ENCODE measurements around the gene ABCD4. TPM values are rescaled to one million over a fixed set of nuclear protein-coding genes. Genes with fewer than 3 reads are reported as not detected.

Gene ABCD4
- total and polyA plus RNA-seq, 2 of the 4 experiments (the other 2 are of a cell fraction) = 12.2 to 20.4 TPM

DNA sequence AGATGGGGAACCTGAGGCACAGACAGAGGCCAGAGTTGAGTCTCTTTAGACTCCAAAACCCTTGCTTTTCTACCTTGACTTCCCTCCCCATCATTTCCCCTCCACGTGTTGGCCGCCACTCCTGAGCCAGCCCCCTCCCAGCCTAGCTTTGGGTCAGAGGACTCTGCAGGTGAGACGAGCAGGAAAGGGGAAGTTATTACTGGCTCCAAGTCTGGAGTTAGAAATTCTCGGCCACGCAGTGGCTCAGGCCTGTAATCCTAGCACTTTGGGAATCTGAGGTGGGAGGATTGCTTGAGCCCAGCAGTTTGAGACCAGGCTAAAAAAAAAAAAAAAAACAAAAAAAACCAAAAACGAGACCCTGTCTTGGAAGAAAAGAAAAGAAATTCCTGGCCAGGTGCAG is 54.7 kb downstream of the ABCD4 start:
- H3K56ac ChIP-seq (ENCODE audit: extremely low read depth, insufficient read depth, low read length) = no peak overlapping the region
- H3K9me3 ChIP-seq (ENCODE audit: control insufficient read depth, insufficient read depth, low read length) = no peaks in the 10 kb centered on the region
- no peak overlapping the region for H2AK5ac ChIP-seq (ENCODE audit: low read depth, low read length)
- H3K23ac ChIP-seq (ENCODE audit: low read depth, low read length) = no peak overlapping the region
- H3K4me3 ChIP-seq (ENCODE audit: insufficient read depth, low read depth, low read length) = no peak overlapping the region
- no peak overlapping the region for H2AK9ac ChIP-seq (replicated peaks; ENCODE audit: low read depth, low read length, poor library complexity)
- in situ Hi-C loops (cut with MboI; ENCODE audit: low sequenced_read_pairs) (no loop called here), dilution Hi-C loops (cut with HindIII; ENCODE audit: low sequenced_read_pairs, unreplicated experiment) (no loop called here), intact Hi-C loops (cut with micrococcal nuclease) (no loop called here)
- ATAC-seq (ENCODE audit: low read depth) (no peak), DNase-seq (no peak)
- CTCF ChIA-PET = interaction anchor here (1.0 kb wide), 1 partner anchor 9 kb away, joined by 3 read pairs; no protein-coding TSS in a partner anchor
- no TSS peak for BruUV-seq (replicated peaks)
- no peaks in the 10 kb centered on the region for H3K79me1 ChIP-seq (ENCODE audit: low read depth in 1 of 2, low read length in 2 of 2)
- H2BK5ac ChIP-seq (ENCODE audit: low read depth, low read length, poor library complexity, severe bottlenecking) = no peak overlapping the region
- peaks cover 65% of the 10 kb centered on the region for H3K27me3 ChIP-seq (ENCODE audit: control insufficient read depth, insufficient read depth, low read length)
- H3K27ac ChIP-seq (ENCODE audit: insufficient read depth, low read length) = no peak overlapping the region
- H3K18ac ChIP-seq (ENCODE audit: low read depth, low read length) = no peak overlapping the region
- POLR2A ChIA-PET (ENCODE audit: unreplicated experiment) = no interaction called here
- TF ChIP-seq RAD21 (IDR thresholded peaks at IDR 0.05; ENCODE audit: low read length) (no peak), RCOR1 (IDR thresholded peaks at IDR 0.05; ENCODE audit: insufficient replicate concordance, low read length) (no peak), MXI1 (IDR thresholded peaks at IDR 0.05; ENCODE audit: borderline replicate concordance, low read depth, low read length) (no peak)
- peaks cover 2% of the 10 kb centered on the region; the same call in 1 of the 2 replicates for H4K20me1 ChIP-seq (ENCODE audit: insufficient read depth, low read length)
- no peak overlapping the region for H4K91ac ChIP-seq (ENCODE audit: insufficient read depth, low read depth, low read length)
- no peak overlapping the region for H3K14ac ChIP-seq (replicated peaks; ENCODE audit: low read depth, low read length)
- no peak overlapping the region for H3K4me2 ChIP-seq (ENCODE audit: low read depth, low read length)
- no peak overlapping the region for H2AFZ ChIP-seq (replicated peaks; ENCODE audit: low read length, poor library complexity)
- no peak overlapping the region for H2BK20ac ChIP-seq (ENCODE audit: low read depth, low read length)
- H4K5ac ChIP-seq (ENCODE audit: low read depth, low read length) = no peak overlapping the region
- no peak overlapping the region for H4K8ac ChIP-seq (ENCODE audit: low read depth in 2 of 2, low read length in 2 of 2)
- H2BK15ac ChIP-seq (ENCODE audit: low read depth, low read length) = no peak overlapping the region
- H3K9ac ChIP-seq (ENCODE audit: low read depth, low read length) = no peak overlapping the region
- H3K4ac ChIP-seq (ENCODE audit: low read depth, low read length) = no peak overlapping the region
- H2BK120ac ChIP-seq (ENCODE audit: low read depth, low read length) = no peak overlapping the region
- H3K4me1 ChIP-seq (ENCODE audit: control insufficient read depth, insufficient read depth, low read length) = no peaks in the 10 kb centered on the region
- no CpG with 5 or more reads among the region's 6 CpGs for WGBS, 2 experiments (ENCODE audit: extremely low coverage in 2 of 2, insufficient read length in 1 of 2)
- H3K36me3 ChIP-seq (ENCODE audit: control insufficient read depth, insufficient read depth, low read length) = no peaks in the 10 kb centered on the region
- H3K9me1 ChIP-seq (ENCODE audit: insufficient read depth, low read length) = no peaks in the 10 kb centered on the region

Data from IMR-90 (cell line).